Brain pericyte (primary cell): Measurements from ENCODE around the gene RCAN2.

ENCODE experiments used
- DNase-seq: peaks from one replicate; pipeline ENCODE4 v3.0.0-alpha.2; 2012; ENCODE audit warnings: low read depth, low spot score

Gene RCAN2

GRCh38 chr6:46219661-46220060, 271.6 kb downstream of the RCAN2 start:
- DNase-seq = no peak

GRCh38 chr6:46218457-46218856, 272.8 kb downstream of the RCAN2 start:
- DNase-seq = no peak

- DNase-seq = no peak
These were observed 273.5 kb downstream of the RCAN2 start for GRCh38 chr6:46217671-46218131.

GRCh38 chr6:46216879-46217278, 274.4 kb downstream of the RCAN2 start:
- DNase-seq = no peak

- DNase-seq = no peak
These were observed 275.5 kb downstream of the RCAN2 start for GRCh38 chr6:46215777-46216176.

GRCh38 chr6:46215213-46215612, 276.0 kb downstream of the RCAN2 start:
- DNase-seq = no peak

GRCh38 chr6:46211917-46212316, 279.3 kb downstream of the RCAN2 start:
- no peak for DNase-seq

- DNase-seq = no peak
These were observed 281.0 kb downstream of the RCAN2 start for GRCh38 chr6:46210294-46210693.

GRCh38 chr6:46208303-46208702, 282.9 kb downstream of the RCAN2 start:
- no peak for DNase-seq

- no peak for DNase-seq
These were observed 284.1 kb downstream of the RCAN2 start for GRCh38 chr6:46207174-46207573.

- no peak for DNase-seq
These were observed 286.2 kb downstream of the RCAN2 start for GRCh38 chr6:46204880-46205650.

- DNase-seq = no peak
These were observed 287.7 kb downstream of the RCAN2 start for GRCh38 chr6:46203391-46204177.

GRCh38 chr6:46201702-46202101, 289.5 kb downstream of the RCAN2 start:
- no peak for DNase-seq

- no peak for DNase-seq
These were observed 291.9 kb downstream of the RCAN2 start for GRCh38 chr6:46199387-46199786.

GRCh38 chr6:46191961-46192360, 299.3 kb downstream of the RCAN2 start:
- DNase-seq = no peak

- DNase-seq = no peak
These were observed 300.4 kb downstream of the RCAN2 start for GRCh38 chr6:46190889-46191288.

- no peak for DNase-seq
These were observed 301.5 kb downstream of the RCAN2 start for GRCh38 chr6:46189726-46190125.

- no peak for DNase-seq
These were observed 304.7 kb downstream of the RCAN2 start for GRCh38 chr6:46186583-46186982.

GRCh38 chr6:46184114-46184513, 307.1 kb downstream of the RCAN2 start:
- DNase-seq = no peak

GRCh38 chr6:46175976-46176375, 315.3 kb downstream of the RCAN2 start:
- DNase-seq = no peak

- DNase-seq = no peak
These were observed 315.8 kb downstream of the RCAN2 start for GRCh38 chr6:46175446-46175845.

GRCh38 chr6:46174904-46175303, 316.3 kb downstream of the RCAN2 start:
- no peak for DNase-seq

GRCh38 chr6:46172176-46172575, 319.1 kb downstream of the RCAN2 start:
- DNase-seq = no peak
